Neutrophil (primary cell): ENCODE measurements around the gene FLYWCH1.
"Not testable (repeated sequence)": the region's sequence is repeated elsewhere in the genome, so short reads cannot be mapped to it uniquely, and the experiment has no call there.

Experiments used
- H3K27ac ChIP-seq: fragments of 200-600 bp; sonication (generic); 2 replicates; pipeline ENCODE4 v1.5.1; 2016; ENCODE audit warnings: mild to moderate bottlenecking, moderate library complexity
- H3K27me3 ChIP-seq: fragments of 200-600 bp; sonication (generic); 2 replicates; pipeline ENCODE4 v1.6.0; 2016; ENCODE audit warnings: mild to moderate bottlenecking
- H3K36me3 ChIP-seq: fragments of 200-600 bp; sonication (generic); 2 replicates; pipeline ENCODE4 v1.5.1; 2017
- H3K4me1 ChIP-seq, 2 experiments: fragments of 200-600 bp in 1 of 2; sonication (generic) in 1 of 2; 1 replicate in 1 of 2; 2 replicates in 1 of 2; pipeline versions ENCODE4 v1.5.1 to v1.6.1; 2013 to 2016; ENCODE audit warnings: low read depth in 1 of 2, low read length in 1 of 2, mild to moderate bottlenecking in 1 of 2, moderate library complexity in 1 of 2; ENCODE audit not compliant: control insufficient read depth in 1 of 2, insufficient read depth in 1 of 2
- H3K4me3 ChIP-seq, 2 experiments: fragments of 200-600 bp in 1 of 2; sonication (generic) in 1 of 2; 1 replicate in 1 of 2; 2 replicates in 1 of 2; pipeline ENCODE4 v1.5.1; 2013 to 2016; ENCODE audit warnings: low read depth in 1 of 2, low read length in 1 of 2, mild to moderate bottlenecking in 1 of 2, moderate library complexity in 1 of 2
- H3K9me3 ChIP-seq: fragments of 200-600 bp; sonication (generic); 2 replicates; pipeline ENCODE4 v1.5.1; 2016
- CTCF ChIP-seq: fragments of 200-600 bp; sonication (generic); IDR thresholded peaks from 2 replicates; pipeline ENCODE4 v1.5.1; 2016; ENCODE audit warnings: antibody characterized with exemption

Gene FLYWCH1

DNA sequence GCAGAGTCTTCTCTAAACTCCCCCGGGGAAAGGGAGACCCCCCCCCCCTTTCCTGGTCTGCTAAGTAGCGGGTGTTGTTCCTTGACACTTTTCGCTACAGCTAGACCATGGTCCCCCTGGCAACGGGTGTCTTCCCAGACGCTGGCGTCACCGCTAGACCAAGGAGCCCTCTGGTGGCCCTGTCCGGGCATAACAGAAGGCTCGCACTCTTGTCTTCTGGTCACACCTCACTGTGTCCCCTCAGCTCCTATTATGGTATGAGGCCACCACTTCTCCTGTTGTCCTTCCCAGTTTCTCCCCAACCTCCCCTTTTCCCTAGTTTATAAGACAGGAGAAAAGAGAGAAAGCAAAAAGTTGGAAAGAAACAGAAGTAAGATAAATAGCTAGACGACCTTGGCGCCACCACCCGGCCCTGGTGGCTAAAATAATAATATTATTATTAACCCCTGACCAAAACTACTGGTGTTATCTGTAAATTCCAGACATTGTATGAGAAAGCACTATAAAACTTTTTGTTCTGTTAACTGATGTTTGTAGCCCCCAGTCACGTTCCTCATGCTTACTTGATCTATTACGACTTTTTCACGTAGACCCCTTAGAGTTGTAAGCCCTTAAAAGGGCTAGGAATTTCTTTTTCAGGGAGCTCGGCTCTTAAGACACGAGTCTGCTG is 4.5 kb upstream of the FLYWCH1 start:
- not testable (repeated sequence) for H3K27ac ChIP-seq

DNA sequence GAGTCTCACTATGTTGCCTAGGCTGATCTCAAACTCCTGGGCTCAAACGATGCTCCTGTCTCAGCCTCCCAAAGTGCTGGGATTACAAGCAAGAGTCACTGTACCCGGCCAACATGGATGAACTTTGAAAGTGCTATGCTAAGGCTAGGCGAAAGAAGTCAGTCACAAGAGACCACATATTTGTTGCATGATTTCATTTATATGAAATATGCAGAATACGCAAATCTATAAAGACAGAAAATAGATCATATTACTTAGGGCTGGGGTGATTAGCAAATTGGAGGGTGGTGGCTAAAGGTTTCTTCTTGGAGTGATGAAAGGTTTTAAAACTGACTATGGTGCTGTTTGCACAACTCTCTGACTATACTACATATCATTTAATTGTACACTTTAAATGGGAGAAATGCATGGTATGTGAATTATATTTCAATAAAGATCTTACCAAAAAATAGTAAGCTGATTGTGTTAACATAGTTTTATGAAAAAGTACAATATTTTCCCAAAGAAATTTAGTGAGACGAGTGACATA is 1.2 kb upstream of the FLYWCH1 start:
- no peak for TF ChIP-seq CTCF
- H3K4me1 ChIP-seq = peaks cover 23 to 28% of the 10 kb centered on the region in 2 experiments
- H3K4me3 ChIP-seq = no peak overlapping the region
- H3K27me3 ChIP-seq = peaks cover 11% of the 10 kb centered on the region
- H3K36me3 ChIP-seq = peaks cover 7% of the 10 kb centered on the region
- H3K9me3 ChIP-seq = no peaks in the 10 kb centered on the region
- H3K27ac ChIP-seq = no peak overlapping the region

More for the DNA sequence above, 4.5 kb upstream of the FLYWCH1 start:
- peaks cover 30 to 39% of the 10 kb centered on the region in 2 experiments for H3K4me1 ChIP-seq
- H3K27me3 ChIP-seq, H3K36me3 ChIP-seq, H3K9me3 ChIP-seq, H3K4me3 ChIP-seq: not testable (repeated sequence)
- peak; percentile 50 for TF ChIP-seq CTCF

GRCh38 chr16:2912330-2913199 is 834 bp downstream of the FLYWCH1 start:
- peak overlapping the region; percentile 69 to 72 for H3K4me3 ChIP-seq
- H3K27ac ChIP-seq = peak overlapping the region; percentile 60
- TF ChIP-seq CTCF = no peak
- H3K27me3 ChIP-seq = peaks cover 11% of the 10 kb centered on the region
- H3K4me1 ChIP-seq = peaks cover 18 to 22% of the 10 kb centered on the region in 2 experiments
- no peaks in the 10 kb centered on the region for H3K9me3 ChIP-seq
- peaks cover 7% of the 10 kb centered on the region for H3K36me3 ChIP-seq

- TF ChIP-seq CTCF = no peak
- Histone ChIP-seq H3K9me3 (no peaks in the 10 kb centered on the region), H3K27ac (no peak overlapping the region), H3K36me3 (peaks cover 7% of the 10 kb centered on the region), H3K4me1 (peaks cover 18 to 22% of the 10 kb centered on the region in 2 experiments), H3K4me3 (no peak overlapping the region), H3K27me3 (peaks cover 11% of the 10 kb centered on the region)
Observed at GRCh38 chr16:2913603-2914002, 1.9 kb downstream of the FLYWCH1 start.

DNA sequence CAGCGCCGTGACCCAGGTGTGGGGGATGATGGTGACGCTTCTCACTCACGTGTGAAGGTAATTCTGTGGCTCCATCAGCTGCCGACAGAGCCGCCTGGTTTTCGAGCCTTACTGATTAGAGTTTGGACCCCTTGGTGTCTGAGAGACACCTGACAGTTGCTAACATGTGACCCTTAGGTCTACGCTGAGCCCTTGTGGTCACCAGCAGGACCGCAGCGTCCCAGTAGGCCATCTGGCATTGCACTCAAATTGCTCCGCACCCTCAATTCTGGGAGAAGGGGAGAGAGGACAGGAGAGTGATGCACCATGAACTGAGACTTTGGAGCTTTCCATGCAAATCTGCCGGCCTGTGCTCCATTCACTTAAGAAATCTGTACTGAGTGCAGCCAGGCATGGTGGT is 2.5 kb downstream of the FLYWCH1 start:
- TF ChIP-seq CTCF = no peak
- Histone ChIP-seq H3K4me3 (no peak overlapping the region), H3K27me3 (peaks cover 11% of the 10 kb centered on the region), H3K4me1 (peaks cover 18 to 22% of the 10 kb centered on the region in 2 experiments), H3K36me3 (peaks cover 7% of the 10 kb centered on the region), H3K9me3 (no peaks in the 10 kb centered on the region), H3K27ac (no peak overlapping the region)
